ENCODE results near the gene FLOT1.

- TF ChIP-seq CTCF (conservative IDR thresholded peaks at IDR 0.05; ENCODE audit: low read depth, low read length) (no peak), EZH2 (IDR thresholded peaks at IDR 0.05; ENCODE audit: borderline replicate concordance, low read depth, low read length, poor library complexity, severe bottlenecking) (no peak)
These were observed 26.8 kb upstream of the FLOT1 start for GRCh38 chr6:30769088-30769852.
